ENCODE data around the gene NARF. TPM values are rescaled to one million over a fixed set of nuclear protein-coding genes. Genes with fewer than 3 reads are reported as not detected.

The NARF gene
- total RNA-seq, result 20.1 and 32.0 TPM in 2 replicates

DNA sequence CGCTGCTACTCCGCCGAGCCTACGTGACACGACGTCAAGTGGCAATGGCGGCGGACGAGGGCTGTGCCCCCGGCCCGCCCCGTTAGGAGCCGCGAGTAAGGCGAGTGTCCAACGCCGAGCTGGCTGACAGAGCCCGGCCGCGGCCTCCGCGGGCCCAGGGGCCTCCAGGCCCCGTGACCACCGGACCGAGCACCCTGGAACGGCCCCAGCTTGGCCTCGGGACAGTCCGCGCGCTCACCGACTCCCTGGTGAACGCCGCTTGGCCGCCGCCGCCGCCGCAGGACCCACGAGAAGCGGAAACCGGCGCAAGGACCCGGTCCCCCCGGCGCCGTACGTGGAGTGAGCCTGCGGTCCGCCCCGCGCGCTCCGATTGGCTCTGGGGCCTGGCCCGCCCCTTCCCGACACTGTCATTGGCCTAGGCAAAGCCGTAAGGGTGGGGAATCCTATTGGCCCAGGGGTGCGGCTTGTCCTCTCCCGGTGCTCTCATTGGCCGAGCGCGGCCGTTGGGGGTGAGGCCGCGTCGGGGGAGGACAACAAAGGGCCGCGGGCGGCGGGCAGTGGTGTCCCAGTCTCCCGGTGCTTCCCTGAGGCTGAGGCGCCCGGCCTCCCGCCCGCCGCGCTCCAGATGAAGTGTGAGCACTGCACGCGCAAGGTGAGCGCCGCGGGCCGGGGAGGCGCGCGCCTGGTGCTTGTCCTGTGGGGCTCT is at the start of gene NARF:
Gene NARF, plus strand, starts transcription at position 563 of the 706 bp plus-strand sequence. Its CDS starts 63 bp downstream, at position 626.

DNA sequence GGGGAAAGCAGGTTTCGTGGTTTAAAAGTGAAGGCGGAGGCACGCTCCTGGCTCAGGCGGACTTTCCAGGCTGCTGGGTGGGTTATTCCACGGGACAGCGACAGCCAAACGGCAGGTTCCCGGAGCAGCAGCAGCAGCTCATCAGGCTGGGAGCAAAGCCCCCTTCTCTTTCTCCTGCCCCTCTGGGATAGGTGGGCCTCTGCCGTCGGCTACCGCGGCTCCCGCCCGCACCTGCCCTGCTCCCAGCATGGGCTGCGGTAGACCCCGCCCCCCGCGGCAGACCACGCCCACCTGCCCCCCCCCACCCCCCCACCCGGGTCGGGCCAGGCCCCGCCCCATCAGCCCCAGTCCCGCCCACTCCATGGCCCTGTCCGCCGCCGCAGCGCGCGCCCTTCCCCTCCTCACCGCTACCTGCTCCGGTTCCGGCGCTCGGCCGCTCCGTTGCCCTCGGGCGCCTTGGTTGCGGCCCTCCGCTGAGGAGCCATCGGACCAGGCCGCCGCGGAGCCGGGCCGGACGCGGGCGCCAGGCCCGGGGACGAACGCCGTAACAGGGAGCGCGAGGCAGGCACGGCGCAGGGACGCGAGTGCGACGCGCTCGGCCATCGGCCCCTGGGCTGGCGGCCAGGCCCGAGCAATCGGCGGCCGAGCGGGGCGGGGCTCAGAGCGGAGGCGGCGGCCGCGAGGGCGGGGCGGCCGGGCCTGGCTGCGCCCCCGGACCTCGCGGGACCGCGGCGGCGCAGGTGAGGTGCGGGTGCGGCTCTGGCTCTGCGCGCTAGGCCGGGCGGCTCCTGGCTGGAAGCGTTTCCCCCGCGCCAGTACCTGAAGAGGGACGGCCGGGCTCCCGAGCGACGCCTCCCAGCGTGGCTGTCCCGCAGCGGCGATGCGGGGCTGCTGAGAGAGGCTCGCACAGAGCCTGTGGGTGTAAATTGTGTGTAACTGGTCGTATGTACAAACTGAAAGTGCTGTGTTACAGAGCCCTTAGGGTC is 40.2 kb upstream of the NARF start, which contains the start of the genes HEXD and OGFOD3:
Gene HEXD, plus strand, starts transcription at position 347 of the 986 bp plus-strand sequence. CDS start 1,453 bp downstream, outside the sequence.
Gene OGFOD3, minus strand, starts transcription at position 586 of the 986 bp plus-strand sequence. Its CDS starts 101 bp downstream, at position 485.

DNA sequence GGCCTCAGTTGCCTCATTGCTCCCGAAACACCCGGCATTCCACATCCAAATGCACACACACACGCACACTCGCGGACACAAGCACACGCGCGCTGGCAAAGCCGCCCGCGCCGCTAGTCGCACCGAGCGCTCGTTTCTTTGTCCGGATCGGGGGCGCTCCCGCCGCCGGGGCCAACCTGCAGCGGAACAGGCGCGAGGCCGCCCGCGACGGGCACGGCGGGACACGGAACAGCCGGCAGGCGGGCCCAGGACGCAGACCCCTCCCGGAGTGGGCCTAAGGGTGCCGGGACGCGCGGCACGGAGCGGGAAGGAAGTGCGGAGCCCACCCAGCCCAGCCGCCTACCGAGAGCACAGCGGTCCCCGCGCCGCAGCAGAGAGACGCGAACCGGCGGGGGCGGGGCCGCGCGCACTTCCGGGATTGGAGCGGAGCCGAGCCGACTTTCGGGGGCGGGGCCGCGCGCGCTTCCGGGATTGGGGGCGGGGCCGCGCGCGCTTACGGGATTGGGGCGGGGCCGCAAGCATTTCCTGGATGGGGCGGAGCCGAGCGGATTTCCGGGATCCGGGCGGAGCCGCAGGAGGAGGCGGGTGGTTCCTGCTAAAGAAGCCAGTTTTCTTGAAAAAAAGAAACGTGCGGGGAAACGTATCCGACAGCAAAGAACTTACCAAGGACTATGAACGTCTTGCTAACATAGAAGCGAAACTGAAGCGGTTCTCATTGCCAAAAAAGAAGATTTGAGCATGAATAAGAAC is 8.0 kb upstream of the NARF start, which contains the start of gene CYBC1:
Gene CYBC1, minus strand, starts transcription at position 396 of the 750 bp plus-strand sequence. CDS start 1,498 bp downstream, outside the sequence.

DNA sequence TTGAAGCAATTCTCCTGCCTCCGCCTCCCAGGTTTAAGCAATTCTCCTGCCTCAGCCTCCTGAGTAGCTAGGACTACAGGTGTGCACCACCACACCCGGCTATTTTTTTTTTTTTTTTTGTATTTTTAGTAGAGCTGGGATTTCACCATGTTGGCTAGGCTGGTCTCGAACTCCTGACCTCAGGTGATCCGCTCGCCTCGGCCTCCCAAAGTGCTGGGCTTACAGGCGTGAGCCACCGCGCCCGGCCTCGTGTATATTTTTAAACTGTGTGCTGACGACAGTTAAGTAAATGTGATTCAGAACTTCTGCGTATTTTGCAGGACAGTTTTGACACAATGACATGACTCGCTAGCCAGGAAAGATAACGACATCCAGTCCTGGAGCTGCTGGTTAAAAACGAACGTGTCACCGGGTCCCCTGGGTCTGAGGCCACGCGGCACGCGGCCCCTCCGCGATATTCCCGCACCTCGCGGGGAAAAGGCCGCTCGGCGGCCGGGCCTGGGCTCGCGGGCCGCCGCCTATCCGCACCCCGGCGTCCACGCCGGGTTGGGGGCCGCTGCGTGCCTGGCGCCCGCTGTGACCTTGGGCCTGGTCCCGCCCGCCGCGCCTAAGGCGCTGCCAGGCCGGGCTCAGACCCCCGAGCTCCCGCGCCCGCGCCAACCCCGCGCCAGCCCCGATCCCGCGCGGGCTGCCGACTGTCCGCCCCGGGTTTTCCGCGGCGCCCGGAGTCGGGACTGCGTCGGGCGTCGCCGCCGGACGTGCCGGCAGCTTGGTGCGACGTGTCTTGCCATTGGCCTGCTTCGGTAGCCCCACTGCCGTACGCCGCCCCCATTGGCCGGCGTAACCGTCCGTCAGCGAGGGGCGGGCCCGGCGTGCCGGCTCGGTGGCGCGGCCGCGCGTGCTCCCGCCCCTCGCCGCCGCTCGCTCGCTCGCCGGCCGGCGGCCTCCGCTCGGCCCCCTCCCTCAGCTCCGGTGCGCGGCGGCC is 60.6 kb downstream of the NARF start, which contains the start of gene FOXK2:
Gene FOXK2, plus strand, starts transcription at position 907 of the 985 bp plus-strand sequence. CDS start 157 bp downstream, outside the sequence.

Small RNA genes lying within 50 kb of the gene (small RNA-seq; reads per million reads assigned to genes)
- gene RF00019, result not detected

Other genes with a start within 250 kb of the NARF start
- gene CCDC57, start 245.9 kb upstream of the NARF start, total RNA-seq, result 18.7 and 26.6 TPM in 2 replicates
- 64.7 and 108 TPM in 2 replicates for gene SLC16A3, start 229.7 kb upstream of the NARF start, total RNA-seq
- gene CSNK1D, start 185.0 kb upstream of the NARF start, total RNA-seq, result 37.1 and 48.5 TPM in 2 replicates
- 0.39 TPM in 1 of 2 replicates, not detected in the other for gene CD7, start 141.1 kb upstream of the NARF start, total RNA-seq
- gene SECTM1, start 125.0 kb upstream of the NARF start, total RNA-seq, result 35.4 and 60.3 TPM in 2 replicates
- gene TEX19, start 99.5 kb upstream of the NARF start, total RNA-seq, result under 0.01 TPM in 1 of 2 replicates, not detected in the other
- not detected in 2 replicates for gene UTS2R, start 87.0 kb upstream of the NARF start, total RNA-seq
- gene HEXD, start 40.4 kb upstream of the NARF start, total RNA-seq, result 9.6 and 10.7 TPM in 2 replicates
- 19.7 and 25.7 TPM in 2 replicates for gene OGFOD3, start 40.2 kb upstream of the NARF start, total RNA-seq
- gene CYBC1, start 8.0 kb upstream of the NARF start, total RNA-seq, result 57.3 and 58.3 TPM in 2 replicates
- gene FOXK2, start 61.0 kb downstream of the NARF start, total RNA-seq, result 43.0 and 55.3 TPM in 2 replicates
- gene WDR45B, start 189.7 kb downstream of the NARF start, total RNA-seq, result 38.2 and 40.9 TPM in 2 replicates
- gene RAB40B, start 240.0 kb downstream of the NARF start, total RNA-seq, result 9.4 and 11.4 TPM in 2 replicates